Germinal center (tissue), 1 donor: ENCODE results near the gene MPHOSPH8.

Experiments used
- DNase-seq: peaks from one replicate; pipeline ENCODE4 v3.0.0; 2012; ENCODE audit warnings: mixed read lengths, low spot score

MPHOSPH8 gene, protein sequence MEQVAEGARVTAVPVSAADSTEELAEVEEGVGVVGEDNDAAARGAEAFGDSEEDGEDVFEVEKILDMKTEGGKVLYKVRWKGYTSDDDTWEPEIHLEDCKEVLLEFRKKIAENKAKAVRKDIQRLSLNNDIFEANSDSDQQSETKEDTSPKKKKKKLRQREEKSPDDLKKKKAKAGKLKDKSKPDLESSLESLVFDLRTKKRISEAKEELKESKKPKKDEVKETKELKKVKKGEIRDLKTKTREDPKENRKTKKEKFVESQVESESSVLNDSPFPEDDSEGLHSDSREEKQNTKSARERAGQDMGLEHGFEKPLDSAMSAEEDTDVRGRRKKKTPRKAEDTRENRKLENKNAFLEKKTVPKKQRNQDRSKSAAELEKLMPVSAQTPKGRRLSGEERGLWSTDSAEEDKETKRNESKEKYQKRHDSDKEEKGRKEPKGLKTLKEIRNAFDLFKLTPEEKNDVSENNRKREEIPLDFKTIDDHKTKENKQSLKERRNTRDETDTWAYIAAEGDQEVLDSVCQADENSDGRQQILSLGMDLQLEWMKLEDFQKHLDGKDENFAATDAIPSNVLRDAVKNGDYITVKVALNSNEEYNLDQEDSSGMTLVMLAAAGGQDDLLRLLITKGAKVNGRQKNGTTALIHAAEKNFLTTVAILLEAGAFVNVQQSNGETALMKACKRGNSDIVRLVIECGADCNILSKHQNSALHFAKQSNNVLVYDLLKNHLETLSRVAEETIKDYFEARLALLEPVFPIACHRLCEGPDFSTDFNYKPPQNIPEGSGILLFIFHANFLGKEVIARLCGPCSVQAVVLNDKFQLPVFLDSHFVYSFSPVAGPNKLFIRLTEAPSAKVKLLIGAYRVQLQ

DNA sequence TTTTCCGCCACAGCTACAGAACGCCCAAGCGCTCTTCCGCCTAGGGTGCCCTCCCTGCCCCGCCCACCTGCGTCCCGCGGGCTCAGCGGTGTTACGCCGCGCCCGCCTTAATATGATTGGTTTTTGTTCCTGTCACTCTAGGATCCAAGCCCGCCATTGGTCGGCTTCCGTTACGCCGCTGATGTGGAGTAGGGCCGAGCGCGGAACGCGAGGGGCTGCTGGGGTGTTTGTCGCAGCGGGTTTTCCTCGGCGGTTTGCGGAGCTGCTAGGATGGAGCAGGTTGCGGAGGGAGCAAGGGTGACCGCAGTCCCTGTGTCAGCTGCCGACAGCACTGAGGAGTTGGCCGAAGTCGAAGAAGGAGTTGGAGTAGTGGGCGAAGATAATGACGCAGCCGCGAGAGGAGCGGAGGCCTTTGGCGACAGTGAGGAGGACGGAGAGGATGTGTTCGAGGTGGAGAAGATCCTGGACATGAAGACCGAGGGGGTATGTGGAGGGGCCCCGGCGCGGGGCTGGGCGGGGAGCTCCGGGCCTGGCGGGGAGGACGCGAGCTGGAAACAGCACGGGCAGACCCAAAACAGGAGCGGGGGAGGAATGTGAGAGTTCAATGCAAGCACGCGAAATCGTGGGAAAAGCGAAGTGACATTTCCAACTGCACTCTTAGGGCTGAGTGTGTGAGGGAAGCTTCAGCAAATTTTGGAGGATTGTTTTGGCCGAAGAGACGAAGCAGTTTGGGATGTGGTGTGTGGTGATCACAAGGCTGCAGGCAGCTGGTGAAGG, at the start of gene MPHOSPH8:
MPHOSPH8 (plus strand) TSS at position 181 of the 777 bp plus-strand sequence; CDS start at position 271, 90 bp downstream.
- peak; percentile 97 for DNase-seq

DNA sequence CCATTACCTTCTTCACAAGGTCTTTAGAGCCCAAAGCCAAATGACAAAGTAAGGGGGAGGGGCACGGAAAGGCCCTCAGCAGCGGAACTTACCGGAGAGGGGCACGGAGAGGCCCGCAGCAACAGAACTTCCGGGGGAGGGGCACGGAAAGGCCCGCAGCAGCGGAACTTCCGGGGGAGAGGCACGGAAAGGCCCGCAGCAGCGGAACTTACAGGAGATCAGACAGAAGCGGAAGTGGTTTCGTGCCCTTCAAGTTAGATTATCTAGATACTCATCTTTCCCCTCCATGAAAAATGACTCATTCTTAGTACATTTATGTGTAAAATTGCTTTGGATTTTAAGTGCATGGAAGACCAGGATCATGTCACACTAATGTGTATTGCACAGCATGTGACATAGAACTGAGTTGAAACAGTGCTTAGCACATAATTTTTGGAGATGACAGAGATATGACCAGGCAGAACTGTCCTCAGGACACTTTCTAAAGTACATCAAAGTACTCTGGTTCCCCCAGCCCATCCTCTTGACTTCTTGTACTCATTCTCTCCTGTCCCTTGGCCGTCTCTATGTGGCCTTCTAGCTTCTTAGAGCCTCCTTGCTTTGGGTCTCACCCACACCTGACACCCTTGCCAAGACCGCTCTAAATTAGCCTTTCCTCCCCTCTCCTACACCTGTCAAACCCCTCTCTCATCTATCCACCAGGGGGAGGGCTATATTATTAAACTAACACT, 46.4 kb upstream of the MPHOSPH8 start:
- DNase-seq, result peak; percentile 57

DNA sequence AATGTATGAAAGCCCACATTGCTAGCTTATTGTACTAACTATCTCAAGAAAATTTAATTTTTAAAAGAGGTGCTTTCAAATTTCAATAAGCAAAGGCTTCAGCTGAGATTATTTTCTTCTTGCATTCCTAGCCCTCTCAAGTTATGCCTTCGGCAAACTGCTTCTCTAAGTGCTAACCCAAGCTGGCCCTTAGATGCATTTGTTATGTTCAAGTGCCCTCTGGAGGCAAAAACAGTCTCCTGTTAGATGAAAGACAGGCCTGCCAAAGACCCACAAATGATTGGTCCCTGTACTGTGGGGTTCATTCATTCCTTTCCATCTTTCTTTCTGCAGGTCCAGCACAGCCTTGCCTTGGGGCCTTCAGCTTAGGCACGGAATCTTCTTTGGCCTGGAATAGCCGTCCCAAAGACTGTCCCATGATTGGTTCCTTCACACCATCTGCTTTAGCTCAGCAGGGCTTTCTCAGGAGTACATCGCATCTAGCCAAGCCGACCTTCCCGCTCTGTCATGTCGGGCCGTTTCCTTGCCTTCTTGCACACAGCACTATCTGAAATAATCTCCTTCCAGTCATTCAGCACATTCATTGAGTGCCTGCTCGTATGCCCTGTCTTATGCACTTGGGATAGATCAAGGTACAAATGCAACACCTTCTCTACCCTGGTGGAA, 45.7 kb upstream of the MPHOSPH8 start:
- peak; percentile 21 for DNase-seq

DNA sequence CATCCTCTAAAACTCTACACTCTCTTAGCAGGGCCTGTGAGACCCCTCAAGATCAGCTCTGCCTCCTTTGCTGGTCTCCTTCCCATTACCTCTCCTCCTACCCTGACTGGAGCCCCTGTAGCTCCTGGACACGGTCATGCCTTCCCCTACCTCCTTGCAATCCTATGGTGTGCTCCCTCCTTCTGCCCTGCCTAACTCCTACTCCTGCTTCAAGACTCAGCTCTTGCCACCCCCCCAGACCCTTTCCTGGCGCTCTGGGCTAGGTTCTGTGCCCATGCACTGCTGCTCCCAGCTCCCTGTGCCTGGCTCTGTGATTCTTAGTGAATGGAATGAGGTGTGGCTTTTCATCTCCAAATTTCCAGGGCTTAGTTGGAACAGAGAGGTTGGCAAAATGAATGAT, 44.1 kb upstream of the MPHOSPH8 start:
- no peak for DNase-seq

DNA sequence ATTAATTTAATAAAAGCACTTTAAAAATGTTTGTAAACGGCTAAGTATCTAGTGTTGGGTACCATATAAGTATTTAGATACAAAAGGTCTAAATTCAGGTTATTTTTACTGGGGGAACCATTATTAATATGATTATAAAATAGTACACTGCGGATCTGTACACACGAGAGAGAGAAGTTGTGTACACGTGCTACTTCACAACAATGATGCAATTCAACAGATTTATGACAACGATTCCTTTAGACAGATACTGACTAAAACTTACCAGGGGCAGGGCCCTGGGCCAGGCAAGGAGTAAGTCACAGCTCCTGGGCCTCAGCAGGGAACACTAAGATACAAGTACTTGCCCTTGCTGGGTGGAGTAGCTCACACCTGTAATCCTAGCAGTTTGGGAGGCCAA, 43.0 kb upstream of the MPHOSPH8 start:
- DNase-seq, result no peak

DNA sequence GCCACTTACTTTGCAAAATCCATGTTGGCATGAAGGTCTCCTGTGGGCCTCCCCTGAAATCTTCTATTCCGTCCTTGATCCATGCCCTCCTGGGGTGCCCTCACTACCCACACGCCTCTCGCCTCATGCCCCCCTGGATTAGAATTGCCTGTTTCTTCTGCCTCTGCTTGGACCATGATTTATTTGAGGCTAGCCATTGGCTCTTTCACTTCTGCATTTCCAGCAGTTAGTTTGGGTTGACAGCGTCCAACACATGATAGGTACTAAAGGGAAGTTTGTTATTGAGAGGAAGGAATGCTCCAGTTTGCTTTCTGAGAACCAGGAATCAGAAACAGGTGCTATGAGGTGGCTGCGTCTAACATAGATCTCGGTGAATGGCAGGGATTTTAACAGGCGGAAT, 41.6 kb upstream of the MPHOSPH8 start:
- no peak for DNase-seq

DNA sequence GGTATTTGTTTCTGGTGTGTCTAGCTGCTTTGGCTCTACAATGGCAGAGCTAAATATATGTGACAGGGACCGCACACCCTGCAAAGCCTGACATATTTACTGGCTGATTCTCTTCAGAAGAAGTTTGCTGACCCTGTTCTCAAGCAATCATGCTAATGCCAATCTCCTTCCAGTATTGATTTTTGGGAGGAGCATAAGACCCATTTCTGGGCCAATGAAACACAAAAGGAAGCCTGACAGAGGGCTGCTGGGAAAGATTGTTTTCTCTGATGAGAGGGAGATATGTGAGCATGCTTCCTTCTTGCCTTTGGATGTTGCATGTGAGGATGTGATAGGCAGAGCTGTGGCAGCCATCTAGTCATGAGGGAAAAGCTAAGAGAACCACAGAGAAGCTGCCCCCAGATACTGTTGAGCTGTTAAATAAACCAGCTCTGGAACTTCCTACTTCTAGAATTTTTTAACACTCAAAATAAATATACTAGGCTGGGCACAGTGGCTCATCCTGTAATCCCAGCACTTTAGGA, 40.7 kb upstream of the MPHOSPH8 start:
- DNase-seq, result no peak

DNA sequence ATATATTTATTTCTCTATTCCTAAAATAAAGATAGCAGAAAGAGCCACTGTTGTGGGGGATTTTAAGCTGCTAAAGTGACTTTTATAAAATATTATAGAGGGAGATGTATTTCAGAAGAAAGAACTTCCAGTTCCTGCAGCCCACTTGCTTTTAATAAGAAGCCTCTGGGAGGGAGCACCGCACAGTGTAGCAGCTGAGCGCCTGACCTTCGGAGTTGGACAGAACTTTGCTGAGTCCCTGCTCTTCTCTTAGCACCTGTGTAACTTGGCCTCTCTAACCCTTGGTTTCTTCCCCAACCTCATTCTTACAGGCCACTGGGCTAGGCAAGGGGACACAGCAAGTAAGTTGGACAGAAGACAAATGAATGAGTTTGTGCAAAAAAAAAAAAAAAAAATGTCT, 37.4 kb upstream of the MPHOSPH8 start:
- no peak for DNase-seq

DNA sequence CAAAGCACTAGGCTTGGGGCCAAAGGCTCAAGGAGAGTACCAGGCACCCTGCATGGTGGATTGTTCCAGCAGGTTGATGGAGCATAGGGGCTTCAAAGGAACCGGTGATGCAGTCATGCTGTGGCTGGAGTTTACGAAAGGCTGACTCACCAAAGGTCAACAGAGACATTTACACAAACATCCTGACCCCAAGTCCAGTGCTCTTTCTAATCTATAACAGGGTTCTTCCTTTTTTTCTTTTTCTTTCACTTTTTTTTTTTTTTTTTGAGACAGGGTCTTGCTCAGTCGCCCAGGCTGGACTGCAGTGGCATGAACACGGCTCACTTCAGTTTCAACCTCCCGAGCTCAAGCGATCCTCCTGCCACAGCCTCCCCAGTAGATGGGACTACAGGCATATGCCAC, 36.5 kb upstream of the MPHOSPH8 start:
- no peak for DNase-seq

DNA sequence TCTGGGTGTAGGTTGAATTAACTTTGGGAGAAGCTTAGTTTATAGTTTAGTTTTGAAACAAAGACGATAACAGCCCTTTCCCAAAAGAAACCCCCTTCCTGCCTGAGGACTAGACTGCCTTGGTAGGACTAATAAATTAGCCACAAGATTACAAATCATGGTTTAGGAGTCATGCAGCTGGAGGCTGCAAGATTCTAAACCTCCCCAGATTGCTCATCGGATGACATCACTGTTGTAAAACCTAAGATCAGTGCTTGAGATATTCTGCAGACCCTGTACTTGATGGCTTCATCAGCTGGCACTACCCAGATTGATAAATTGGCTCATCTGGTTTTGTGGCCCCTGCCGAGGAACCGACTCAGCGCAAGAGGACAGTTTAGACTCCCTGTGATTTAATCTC, 35.9 kb upstream of the MPHOSPH8 start:
- DNase-seq, result no peak

DNA sequence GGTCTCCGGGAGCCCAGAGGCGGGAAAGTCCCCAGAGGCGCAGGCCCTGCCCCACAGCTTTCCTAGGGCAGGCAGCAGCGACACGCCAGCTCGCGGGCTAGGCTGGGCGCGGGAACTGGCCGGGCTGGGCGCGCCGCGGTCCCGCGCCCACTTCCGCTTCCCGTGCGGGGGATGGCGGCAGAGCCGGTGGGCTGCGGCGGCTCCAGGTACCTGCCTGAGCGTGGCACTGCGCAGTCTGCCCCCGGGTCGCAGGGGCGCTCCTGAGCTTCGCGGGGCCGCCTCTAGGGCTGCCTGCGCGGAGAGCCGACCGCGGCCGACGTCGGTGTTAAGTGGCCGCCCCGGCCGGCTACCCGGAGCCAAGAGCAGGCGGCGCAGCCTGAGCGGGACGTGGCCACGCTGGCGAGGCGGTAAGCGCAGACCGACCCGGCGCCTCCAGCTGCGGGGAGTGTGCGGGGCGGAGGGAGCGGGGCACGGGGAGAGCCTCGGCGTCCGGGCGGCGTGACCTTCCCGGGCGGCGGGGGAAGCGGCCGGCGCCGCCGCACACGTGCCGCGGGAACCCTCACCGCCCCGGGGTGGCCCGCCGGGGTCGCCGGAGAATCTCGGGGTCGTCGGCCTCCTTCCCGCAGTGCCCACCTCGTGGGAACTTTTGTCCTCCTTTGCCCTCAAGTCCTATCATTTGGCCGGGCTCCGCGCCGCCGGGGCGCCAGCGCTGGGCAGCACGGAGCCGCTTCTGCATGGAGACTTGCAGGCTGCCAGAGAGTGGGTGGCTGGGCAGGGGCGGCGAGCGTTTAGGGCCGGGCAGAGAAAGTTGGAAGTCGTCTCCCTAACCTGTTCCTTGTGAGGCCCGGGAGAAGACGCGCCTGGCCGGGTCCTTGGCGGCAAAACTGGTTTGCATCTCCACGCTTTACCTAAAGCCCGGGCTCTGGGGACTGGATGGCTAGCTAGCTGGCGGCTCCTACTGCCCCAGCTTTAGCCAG, 31.4 kb upstream of the MPHOSPH8 start:
- DNase-seq, result peak; percentile 66

DNA sequence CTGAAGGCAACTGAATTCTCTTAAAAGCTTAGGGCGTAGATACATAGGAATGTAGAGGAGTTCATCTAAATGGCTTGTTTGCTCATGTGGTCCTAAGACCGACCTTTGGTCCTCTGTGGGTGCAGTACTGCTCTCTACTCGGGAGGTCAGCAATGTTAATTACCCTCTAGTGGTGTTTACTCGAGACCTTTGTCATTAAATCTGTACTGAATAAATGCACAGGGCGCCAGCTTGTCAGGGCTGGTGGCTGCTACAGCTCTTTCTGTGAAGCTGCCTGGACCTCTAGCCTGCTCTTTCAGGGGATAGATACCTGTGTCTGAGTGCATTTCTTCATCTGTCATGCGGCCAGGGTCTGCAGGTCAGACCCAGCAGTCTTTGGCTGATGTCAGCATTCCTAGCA, 29.2 kb upstream of the MPHOSPH8 start:
- DNase-seq, result no peak

DNA sequence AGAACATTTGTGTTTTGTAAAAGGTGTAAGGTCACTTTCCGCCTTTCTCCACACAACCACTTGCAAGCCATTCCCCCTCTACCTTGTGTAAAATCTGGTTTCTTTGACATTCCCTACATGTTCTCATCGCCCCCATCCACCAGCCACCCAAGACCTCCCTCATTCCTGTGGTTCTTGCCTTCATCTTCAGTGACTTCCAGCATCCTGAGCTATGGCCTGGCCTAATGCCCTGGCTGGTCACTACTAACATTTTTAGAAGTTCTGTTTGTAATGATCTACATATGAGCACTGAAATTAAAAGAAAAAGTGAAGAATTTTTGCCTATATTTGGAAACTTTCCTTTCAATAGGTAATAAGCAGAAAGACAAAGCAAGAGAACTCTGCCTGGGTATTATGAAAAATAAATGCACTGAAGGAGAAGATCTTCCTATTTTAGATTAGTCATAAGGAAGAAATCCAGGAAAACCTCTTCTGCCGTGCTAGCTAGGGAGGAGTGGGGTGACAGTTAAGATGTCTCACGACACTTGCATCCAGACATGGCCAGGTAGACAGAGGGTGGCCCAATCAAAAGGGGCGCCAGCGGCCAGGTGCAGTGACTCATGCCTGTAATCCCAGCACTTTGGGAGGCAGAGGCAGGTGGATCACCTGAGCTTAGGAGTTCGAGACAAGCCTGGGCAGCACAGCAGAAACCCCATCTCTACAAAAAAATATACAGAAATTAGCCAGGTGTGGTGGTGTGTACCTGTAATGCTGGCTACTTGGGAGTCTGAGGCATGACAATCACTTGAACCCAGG, 28.1 kb upstream of the MPHOSPH8 start:
- DNase-seq, result no peak

DNA sequence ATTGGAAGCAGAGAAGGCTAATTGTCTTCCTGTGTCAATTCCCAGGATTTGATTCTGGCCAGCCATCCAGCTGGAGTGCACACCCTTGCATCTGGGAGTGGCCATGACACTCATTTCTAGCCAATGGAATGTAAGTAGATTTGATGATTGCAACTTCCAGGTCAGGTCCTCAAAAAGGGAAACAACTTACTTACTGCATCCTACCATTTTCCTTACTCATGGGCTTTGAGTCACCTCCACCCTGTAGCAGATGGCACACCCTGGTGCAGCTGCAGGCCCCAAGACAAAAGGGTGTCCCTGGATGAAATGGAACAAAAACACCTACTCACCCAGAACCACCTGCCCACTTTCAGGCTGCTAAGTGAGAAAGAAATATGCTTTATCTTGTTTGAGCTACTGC, 27.3 kb upstream of the MPHOSPH8 start:
- DNase-seq, result no peak

DNA sequence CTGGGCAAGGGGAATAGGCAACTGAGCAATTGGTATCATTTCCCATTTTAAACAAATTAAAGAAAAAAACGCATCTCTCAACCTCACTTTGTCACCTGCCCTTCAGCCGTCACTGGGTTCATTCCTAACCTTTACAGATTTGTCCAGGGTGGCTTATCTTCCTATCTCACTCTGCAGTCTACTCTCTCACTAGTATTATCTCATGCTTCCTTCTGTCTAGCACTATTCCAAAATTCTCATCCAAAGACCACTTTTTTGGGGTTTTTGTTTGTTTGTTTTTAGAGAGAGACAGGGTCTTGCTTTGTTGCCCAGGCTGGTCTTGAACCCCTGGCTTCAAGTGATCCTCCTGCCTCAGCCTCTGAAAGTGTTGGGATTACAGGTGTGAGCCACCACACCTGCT, 26.7 kb upstream of the MPHOSPH8 start:
- DNase-seq, result no peak

DNA sequence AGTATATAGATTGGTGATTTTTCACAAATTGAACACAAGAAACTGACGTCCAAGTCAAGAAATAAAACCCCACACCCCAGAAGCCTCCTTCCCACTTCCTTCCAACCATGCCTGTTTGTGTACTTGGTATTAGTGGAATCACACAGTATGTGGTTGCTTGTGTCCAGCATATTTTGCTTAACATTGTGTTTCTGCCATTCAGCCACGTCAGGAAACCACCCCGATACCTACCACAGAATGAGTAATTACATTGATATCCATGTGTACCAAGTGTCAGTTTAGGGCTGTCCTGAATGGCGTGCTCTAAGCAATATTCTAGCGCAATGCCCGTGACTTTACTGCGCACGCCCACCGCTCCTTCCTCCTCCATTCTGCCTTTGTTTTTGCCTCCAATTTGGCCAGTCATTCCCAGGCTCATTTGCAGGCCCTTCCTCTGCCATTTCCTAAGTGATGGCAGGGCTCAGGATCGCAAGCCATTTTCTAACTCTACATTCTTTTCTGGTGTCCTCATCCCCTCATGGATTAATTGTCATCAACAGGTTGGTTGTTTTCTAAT, 25.9 kb upstream of the MPHOSPH8 start:
- DNase-seq, result no peak

DNA sequence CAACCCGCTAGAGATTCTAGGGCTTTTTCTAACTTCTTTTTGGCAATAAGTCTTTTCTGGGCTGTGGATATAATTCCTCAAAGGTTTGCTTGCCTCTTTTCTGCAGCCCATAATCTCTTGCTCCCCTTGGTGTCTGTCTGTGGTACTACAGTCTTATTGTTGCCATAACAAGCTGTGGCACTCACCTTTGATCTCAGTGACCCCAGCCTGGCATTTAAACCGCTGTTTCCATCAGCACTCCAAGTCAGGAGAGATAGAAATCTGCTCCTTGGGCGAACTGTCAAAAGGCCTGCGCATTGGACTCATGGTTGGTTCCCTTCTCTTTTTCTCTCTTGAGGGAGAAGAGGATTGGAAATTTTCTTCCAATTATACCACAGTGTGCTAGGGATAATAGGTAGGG, 14.5 kb upstream of the MPHOSPH8 start:
- DNase-seq, result peak; percentile 57

DNA sequence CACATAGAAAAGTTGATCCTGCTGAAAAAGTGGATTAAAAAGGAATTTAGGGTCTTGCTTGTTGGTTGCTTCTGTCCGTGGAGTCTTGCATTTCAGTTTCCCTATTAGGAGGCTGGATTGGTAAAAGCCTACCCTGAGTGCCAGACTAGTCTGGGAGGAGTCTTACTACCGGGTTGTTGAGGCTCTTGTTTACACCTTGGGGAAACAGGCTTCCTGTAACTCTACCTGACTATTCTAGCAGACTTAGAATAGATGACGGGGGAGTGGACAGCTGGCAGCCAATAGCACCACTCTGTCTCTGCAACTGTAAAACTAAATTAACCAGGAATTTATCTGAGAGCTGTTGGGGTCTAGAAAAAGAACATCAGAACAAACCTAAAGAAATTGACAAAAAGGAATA, 11.3 kb upstream of the MPHOSPH8 start:
- DNase-seq, result no peak

DNA sequence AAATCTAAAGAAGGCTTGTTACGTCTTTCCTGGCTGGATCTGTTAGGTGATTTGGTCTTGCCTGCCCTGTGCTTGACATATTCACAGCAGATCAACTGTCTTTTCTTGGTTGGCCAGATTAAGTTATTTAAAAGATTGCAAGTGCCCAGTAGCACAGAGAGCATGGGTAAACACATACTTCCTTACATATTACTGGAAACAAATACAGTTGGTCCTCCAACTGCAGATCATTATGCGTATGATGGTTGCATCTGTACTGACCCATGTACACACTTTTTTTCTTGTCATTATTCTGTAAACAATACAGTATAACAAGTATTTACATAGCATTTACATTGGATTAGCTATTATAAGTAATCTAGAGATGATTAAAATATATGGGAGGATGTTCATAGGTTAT, 9.2 kb upstream of the MPHOSPH8 start:
- no peak for DNase-seq
